Activated CD4-positive, alpha-beta memory T cell treated with anti-CD3 and anti-CD28 coated beads for 36 hours (primary cell): Measurements from ENCODE around the gene ACTRT3. TPM values are rescaled to one million over a fixed set of nuclear protein-coding genes. Genes with fewer than 3 reads are reported as not detected.

Source experiments
- CTCF ChIA-PET: fragments of 350-600 bp; sonication (Branson Sonifier 250); formaldehyde crosslinking; loops from one replicate; lab custom pipeline; 2021; ENCODE audit warnings: antibody characterized with exemption, inconsistent platforms; lab: Charles Lee
- POLR2A ChIA-PET: fragments of 350-600 bp; sonication (Branson Sonifier 250); formaldehyde crosslinking; loops from one replicate; lab custom pipeline; 2021; ENCODE audit warnings: antibody characterized with exemption; lab: Charles Lee
- DNase-seq: peaks from one replicate; pipeline ENCODE4 v3.0.0-alpha.2; 2020
- H3K27ac Mint-ChIP-seq: one replicate; pipeline ENCODE4 v1.8.0; 2021; ENCODE audit warnings: mixed read lengths
- H3K27me3 Mint-ChIP-seq: one replicate; pipeline ENCODE4 v1.8.0; 2021; ENCODE audit warnings: mixed read lengths
- H3K36me3 Mint-ChIP-seq: one replicate; pipeline ENCODE4 v1.8.0; 2021; ENCODE audit warnings: mixed read lengths
- H3K4me1 Mint-ChIP-seq: one replicate; pipeline ENCODE4 v1.8.0; 2021; ENCODE audit warnings: low read depth, mixed read lengths
- H3K4me3 Mint-ChIP-seq: one replicate; pipeline ENCODE4 v1.8.0; 2021; ENCODE audit warnings: mild to moderate bottlenecking, mixed read lengths
- H3K9me3 Mint-ChIP-seq: one replicate; pipeline ENCODE4 v1.8.0; 2021; ENCODE audit warnings: mixed read lengths
- intact Hi-C: fragments of 100-400 bp; cut with micrococcal nuclease; formaldehyde crosslinking; loops from one replicate; pipeline ENCODE4 v1.15.1; 2023
- total RNA-seq, 2 experiments: library from RNA; stranded (reverse); gene quantifications; one replicate each; pipeline ENCODE4 v1.2.3, GENCODE V29; 2021

The ACTRT3 gene
- total RNA-seq, 2 experiments from 2014 or later = 0.76 to 1.0 TPM

DNA sequence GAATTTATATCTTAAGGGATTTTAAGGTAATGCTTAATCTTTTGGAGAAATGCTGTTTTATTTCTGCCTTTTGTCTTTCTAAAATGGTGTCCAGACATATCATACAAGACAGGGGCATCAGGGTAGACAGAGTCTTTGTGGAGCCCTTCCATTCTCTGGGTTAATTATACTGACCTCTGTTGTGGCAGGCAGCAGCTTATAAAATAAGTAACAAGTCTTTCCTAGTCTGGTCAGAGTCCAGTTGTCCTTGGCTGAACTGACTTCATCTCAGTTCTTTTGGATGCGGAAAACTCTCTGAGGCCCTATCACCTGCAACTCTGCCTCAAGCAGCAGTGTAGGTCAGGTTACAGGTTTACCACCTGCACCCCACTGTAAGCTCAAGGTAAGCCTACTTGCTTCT is 23.0 kb upstream of the ACTRT3 start:
- H3K4me1 Mint-ChIP-seq = peaks cover 3% of the 10 kb centered on the region
- no peaks in the 10 kb centered on the region for H3K27me3 Mint-ChIP-seq
- peaks cover 7% of the 10 kb centered on the region for H3K36me3 Mint-ChIP-seq
- intact Hi-C loops = no loop called here
- DNase-seq = no peak
- no peaks in the 10 kb centered on the region for H3K9me3 Mint-ChIP-seq
- ChIA-PET POLR2A (no interaction called here), CTCF (no interaction called here)
- H3K27ac Mint-ChIP-seq = no peak overlapping the region
- no peak overlapping the region for H3K4me3 Mint-ChIP-seq

DNA sequence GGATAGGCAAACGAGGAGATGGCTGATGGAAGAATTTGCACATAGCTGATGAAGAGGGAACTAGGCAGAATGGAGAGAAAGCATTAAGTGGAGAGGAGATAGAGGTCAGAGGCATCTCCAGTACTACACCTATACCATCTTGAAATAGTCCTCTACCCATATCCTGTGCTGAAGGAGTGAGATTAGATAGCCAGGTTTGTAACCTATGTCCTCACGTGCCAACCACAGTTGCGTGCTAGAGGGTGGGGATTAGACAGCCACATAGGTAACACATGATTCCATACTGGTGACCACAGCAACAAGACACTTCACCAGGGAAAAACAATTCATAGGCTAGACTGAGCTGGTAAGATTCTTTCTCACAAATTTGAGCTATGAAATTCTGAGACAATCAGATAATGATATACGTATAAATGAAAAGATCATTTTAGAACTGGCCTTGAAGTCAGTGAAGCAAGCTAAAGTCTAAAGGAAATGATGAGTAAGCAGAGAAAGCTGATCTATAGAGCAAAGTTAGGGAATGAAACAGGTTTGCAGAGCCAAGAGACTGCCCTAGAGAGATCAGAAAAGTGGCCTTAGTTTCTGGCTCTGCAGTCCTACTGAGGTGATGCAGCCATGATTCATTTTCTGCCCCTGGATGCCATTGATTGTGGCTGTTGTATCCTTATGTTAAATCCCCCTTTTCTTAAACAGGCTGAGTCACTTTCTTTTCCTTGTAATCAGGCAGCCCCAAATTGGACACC is 21.5 kb upstream of the ACTRT3 start:
- Mint-ChIP-seq H3K36me3 (peaks cover 16% of the 10 kb centered on the region), H3K4me3 (no peak overlapping the region), H3K4me1 (peaks cover 2% of the 10 kb centered on the region), H3K27ac (no peak overlapping the region), H3K9me3 (no peaks in the 10 kb centered on the region), H3K27me3 (no peaks in the 10 kb centered on the region)
- intact Hi-C loops = no loop called here
- no peak for DNase-seq
- ChIA-PET CTCF (no interaction called here), POLR2A (no interaction called here)

DNA sequence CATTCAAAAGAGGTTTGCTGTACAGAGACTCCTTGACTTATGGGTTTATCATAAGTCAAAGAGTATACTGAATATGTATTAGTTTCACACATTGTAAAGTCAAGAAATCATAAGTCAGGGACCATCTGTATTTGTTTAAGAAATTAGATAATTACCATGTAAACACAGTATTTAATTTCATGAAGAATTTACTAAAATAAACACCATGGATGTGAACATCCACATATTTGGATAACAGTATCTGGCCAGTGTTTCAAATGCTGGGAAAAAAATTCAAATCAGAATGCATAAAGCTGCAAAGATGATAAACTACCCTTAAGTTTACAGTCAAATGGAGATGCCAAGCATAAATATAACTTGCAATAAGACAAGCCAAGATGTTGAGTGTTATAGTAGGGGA is 20.9 kb upstream of the ACTRT3 start:
- peaks cover 2% of the 10 kb centered on the region for H3K4me1 Mint-ChIP-seq
- H3K4me3 Mint-ChIP-seq = no peak overlapping the region
- no peaks in the 10 kb centered on the region for H3K9me3 Mint-ChIP-seq
- POLR2A ChIA-PET = no interaction called here
- no peak for DNase-seq
- H3K27me3 Mint-ChIP-seq = no peaks in the 10 kb centered on the region
- intact Hi-C loops = no loop called here
- H3K36me3 Mint-ChIP-seq = peaks cover 19% of the 10 kb centered on the region
- H3K27ac Mint-ChIP-seq = no peak overlapping the region
- CTCF ChIA-PET = no interaction called here

DNA sequence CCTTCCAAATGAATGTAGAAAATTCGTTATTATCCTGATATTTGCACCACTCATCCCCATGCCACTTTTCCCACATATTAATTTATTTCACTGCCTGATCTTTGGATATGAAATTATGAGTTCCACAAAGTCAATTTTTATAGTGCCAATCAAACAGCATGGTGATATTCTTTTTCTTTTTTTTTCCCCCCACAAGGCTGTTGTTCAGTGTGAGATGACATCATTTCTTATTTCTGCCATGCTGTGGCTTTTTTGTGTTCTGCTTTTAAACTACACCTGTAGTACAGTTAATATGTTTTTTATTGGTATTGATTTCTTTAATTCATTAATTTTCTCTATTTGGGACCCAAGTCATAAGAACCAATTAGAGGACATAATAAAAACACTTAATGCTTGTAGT is 18.4 kb upstream of the ACTRT3 start:
- Mint-ChIP-seq H3K9me3 (no peaks in the 10 kb centered on the region), H3K27me3 (no peaks in the 10 kb centered on the region), H3K36me3 (peaks cover 21% of the 10 kb centered on the region), H3K27ac (no peak overlapping the region), H3K4me3 (no peak overlapping the region), H3K4me1 (peaks cover 2% of the 10 kb centered on the region)
- no peak for DNase-seq
- intact Hi-C loops = no loop called here
- ChIA-PET CTCF (no interaction called here), POLR2A (no interaction called here)

DNA sequence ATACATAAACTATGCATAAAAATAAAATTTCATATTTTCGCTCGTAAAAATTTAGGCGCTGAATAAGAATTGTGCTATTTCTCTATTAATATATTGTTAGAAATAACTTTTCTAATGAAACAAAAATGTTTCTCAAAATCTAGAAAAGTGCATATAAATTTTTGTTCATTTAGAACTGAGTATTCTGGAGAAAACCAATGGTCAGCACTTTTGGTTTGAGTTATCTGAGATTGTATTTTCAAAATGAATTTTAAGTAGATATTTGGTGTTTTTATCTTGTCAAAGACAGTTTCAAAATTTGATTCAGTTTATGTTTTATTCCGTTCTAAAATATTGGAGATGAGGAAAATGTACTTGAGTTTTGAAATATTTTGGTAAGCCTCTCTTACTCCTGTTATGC is 17.8 kb upstream of the ACTRT3 start:
- Mint-ChIP-seq H3K9me3 (no peaks in the 10 kb centered on the region), H3K27ac (no peak overlapping the region), H3K4me1 (peaks cover 2% of the 10 kb centered on the region), H3K27me3 (no peaks in the 10 kb centered on the region), H3K4me3 (no peak overlapping the region), H3K36me3 (peaks cover 25% of the 10 kb centered on the region)
- intact Hi-C loops = no loop called here
- DNase-seq = no peak
- ChIA-PET POLR2A (no interaction called here), CTCF (no interaction called here)

DNA sequence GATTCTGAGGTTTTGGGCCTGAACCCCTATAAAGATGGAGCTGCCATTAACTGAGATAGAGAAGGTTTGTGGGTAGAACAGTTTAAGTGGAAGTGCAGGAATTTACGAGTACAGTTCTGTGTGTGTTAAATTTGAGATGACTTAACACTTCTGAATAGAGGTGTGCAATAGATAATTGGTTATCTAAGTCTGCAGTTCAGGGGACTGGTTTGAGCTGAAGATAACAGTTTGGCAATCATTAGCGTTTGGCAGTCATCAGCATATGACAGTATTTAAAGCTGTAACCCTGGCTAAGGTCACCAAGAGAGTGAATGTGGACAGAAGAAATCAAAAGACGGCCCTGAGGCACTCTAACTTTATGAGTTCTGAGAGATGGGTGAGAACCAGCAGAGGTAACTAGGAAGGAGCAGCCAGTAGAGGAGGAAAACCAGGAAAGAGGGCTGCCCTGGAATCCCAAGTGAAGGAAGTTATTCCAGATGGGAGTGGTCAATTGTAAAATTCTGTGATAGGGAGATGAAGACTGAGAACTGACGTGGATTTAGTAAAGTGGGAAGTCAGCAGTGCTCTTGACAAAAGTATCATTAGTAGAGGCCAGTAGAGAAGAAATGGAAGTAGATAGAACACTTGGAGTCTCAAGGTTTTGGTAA is 12.0 kb upstream of the ACTRT3 start:
- Mint-ChIP-seq H3K36me3 (peaks cover 49% of the 10 kb centered on the region), H3K27me3 (no peaks in the 10 kb centered on the region), H3K4me3 (no peak overlapping the region), H3K9me3 (no peaks in the 10 kb centered on the region), H3K4me1 (peaks cover 30% of the 10 kb centered on the region), H3K27ac (peak overlapping the region; percentile 6)
- no peak for DNase-seq
- ChIA-PET POLR2A (no interaction called here), CTCF (no interaction called here)
- intact Hi-C loops = no loop called here

DNA sequence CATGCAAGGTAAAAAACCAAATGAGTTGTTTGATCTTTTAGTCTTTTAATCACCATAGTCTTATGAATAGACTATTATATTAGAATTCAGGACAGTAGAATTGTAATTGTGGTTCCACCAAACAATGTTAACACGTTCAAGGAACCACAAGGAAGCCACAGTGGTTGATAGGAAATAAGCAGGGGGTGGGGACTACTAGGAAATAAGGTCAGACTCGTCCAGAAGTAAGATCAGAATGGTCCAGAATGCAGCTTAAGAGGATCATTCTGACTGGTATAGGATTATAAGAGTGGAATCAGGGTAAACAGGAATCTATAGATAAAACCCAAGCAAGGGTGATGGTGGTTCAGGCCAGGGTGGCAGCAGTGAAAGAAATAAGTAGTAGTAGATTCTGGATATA is 11.4 kb upstream of the ACTRT3 start:
- no peaks in the 10 kb centered on the region for H3K9me3 Mint-ChIP-seq
- ChIA-PET POLR2A (no interaction called here), CTCF (interaction anchor here (0.6 kb wide), 1 partner anchor 187 kb away, joined by 3 read pairs; no protein-coding TSS in a partner anchor)
- intact Hi-C loops = no loop called here
- no peak overlapping the region for H3K4me3 Mint-ChIP-seq
- no peak for DNase-seq
- peak overlapping the region; percentile 6 for H3K27ac Mint-ChIP-seq
- no peaks in the 10 kb centered on the region for H3K27me3 Mint-ChIP-seq
- peaks cover 36% of the 10 kb centered on the region for H3K4me1 Mint-ChIP-seq
- peaks cover 48% of the 10 kb centered on the region for H3K36me3 Mint-ChIP-seq

DNA sequence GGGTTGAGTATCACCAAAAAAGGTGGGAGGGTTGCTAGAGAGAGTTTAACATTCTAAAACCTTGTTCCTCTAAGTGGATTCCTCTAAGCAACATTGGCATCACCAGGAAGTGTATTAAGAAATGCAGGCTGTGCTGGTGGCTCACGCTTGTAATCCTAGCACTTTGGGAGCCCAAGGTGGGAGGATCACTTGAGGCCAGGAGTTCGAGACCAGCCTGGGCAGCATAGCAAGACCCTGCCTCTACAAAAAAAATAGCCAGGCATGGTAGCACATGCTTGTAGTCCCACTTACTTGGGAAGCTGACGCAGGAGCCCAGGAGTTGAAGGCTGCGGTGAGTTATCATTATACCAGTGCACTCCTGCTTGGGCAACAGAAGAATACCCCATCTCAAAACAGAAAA is 8.5 kb upstream of the ACTRT3 start:
- Mint-ChIP-seq H3K27me3 (no peaks in the 10 kb centered on the region), H3K4me3 (no peak overlapping the region), H3K4me1 (peaks cover 54% of the 10 kb centered on the region), H3K9me3 (no peaks in the 10 kb centered on the region), H3K36me3 (peaks cover 51% of the 10 kb centered on the region), H3K27ac (no peak overlapping the region)
- CTCF ChIA-PET = no interaction called here
- intact Hi-C loops = no loop called here
- no peak for DNase-seq
- POLR2A ChIA-PET = no interaction called here

DNA sequence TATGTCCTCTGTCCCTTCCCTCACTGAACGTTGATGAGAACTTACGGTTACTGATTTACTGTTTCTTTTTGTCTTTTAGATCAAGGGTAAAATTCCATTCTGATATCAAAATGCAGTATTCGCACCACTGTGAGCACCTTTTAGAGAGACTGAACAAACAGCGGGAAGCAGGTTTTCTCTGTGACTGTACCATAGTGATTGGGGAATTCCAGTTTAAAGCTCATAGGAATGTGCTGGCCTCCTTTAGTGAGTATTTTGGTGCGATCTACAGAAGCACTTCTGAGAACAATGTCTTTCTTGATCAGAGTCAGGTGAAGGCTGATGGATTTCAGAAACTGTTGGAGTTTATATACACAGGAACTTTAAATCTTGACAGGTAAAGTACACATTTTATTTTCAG is 4.8 kb upstream of the ACTRT3 start:
- Mint-ChIP-seq H3K9me3 (no peaks in the 10 kb centered on the region), H3K27ac (peak overlapping the region; percentile 97), H3K4me1 (peaks cover 44% of the 10 kb centered on the region), H3K36me3 (peaks cover 31% of the 10 kb centered on the region), H3K27me3 (no peaks in the 10 kb centered on the region), H3K4me3 (peak overlapping the region; percentile 96)
- POLR2A ChIA-PET = interaction anchor here (0.7 to 3.5 kb wide), 3 partner anchors 11 to 407 kb away, joined by 3 to 34 read pairs (median 3); partner anchors contain the start of genes PHC3, SEC62 and TERC
- CTCF ChIA-PET = interaction anchor here (0.6 kb wide), 1 partner anchor 24 kb away, joined by 3 read pairs; no protein-coding TSS in a partner anchor
- DNase-seq = no peak
- intact Hi-C loops = no loop called here

DNA sequence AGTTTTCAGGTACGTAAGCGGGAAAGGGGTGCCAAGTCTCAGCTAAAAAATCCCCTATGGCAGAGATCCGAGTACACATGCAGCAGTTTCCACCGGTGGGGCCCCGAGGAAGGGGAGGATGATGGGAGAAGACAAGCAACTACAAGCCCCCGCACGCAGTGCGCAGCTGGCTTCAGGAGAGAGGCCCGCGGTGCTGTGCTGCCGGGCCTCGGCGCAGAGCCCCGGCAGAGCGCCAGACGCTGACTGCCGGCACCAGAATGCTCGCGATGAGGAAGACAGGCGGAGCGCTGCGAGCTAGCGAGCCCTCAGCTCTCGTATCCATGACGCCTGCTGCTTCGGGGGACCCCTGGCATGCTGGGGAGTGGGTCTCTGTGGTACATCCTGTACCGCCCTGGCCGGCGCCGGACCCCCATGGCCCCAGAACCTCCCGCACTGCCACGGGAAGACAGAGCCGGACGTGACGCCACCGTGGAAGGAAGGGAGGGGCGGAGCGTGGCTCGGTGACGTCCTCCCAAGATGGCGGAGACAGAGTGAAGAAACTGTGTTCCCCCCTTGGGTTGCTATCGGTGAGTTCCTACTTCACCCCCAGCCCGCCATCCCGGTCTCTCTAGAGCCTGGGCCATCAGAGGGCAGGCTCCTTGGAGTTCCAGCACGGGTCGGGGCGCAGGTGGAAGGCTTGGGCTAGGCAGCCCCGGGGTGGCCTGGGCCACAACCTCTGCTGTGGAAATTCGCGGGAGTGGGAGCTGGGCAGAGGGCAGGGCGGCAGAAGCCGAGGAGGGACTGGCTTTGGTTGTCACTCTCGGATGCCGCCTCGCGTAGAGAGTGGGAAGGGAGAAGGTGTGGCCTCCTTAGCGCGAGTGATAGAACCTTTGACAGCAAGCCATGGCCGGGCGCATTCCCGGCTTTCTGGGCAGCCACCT is 3.8 kb upstream of the ACTRT3 start, which contains the start of gene MYNN:
Gene MYNN, plus strand, starts transcription at position 500 of the 920 bp plus-strand sequence. CDS start 900 bp downstream, outside the sequence.
- Mint-ChIP-seq H3K36me3 (peaks cover 25% of the 10 kb centered on the region), H3K27me3 (no peaks in the 10 kb centered on the region), H3K4me3 (peak within 1 kb of the TSS; percentile 96), H3K9me3 (no peaks in the 10 kb centered on the region), H3K27ac (peak within 1 kb of the TSS; percentile 97), H3K4me1 (peaks cover 39% of the 10 kb centered on the region)
- peak; percentile 95 for DNase-seq
- ChIA-PET CTCF (interaction anchor here (1.1 to 2.1 kb wide), 3 partner anchors 11 to 196 kb away, joined by 3 to 22 read pairs (median 5); partner anchors contain the start of gene SEC62), POLR2A (interaction anchor here (0.6 to 3.5 kb wide), 9 partner anchors 9 to 408 kb away, joined by 3 to 34 read pairs (median 3); partner anchors contain the start of genes LRRC34, LRRIQ4, PHC3 and SEC62)
- intact Hi-C loops = loop anchor here (1.0 to 2.0 kb wide), 10 partner anchors 8 to 1688 kb away; partner anchors contain the start of genes EIF5A2, PHC3, PRKCI and SEC62

DNA sequence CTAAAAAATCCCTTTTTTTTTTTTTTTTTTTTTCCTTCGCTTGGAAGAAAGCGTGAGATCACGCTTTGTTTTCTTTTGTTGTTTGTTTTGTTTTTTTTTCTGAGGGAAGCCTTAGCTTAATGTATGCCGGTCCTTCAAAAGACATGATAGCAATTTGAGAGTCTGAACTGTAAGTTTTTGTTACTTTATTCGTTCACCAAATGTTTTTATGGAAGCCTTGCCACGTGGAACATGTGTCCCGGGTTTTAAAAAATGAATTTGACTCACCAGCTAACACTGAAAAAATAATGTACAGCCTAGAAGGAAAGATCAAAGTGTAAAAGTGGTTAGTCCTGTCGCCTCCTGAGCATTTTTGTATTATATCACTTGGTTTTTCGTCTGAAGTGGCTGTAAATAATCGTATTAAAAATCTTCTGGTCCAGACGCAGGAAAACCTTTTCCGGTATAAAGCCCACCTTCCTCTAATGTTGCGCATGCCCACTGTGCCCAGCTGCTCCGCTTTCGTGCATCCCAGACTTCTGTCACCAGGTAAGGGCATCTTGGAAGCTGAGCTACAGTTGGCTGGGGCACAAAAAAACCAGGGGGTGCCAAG is 3.0 kb upstream of the ACTRT3 start:
- Mint-ChIP-seq H3K9me3 (no peaks in the 10 kb centered on the region), H3K27ac (peak overlapping the region; percentile 97), H3K4me3 (peak overlapping the region; percentile 96), H3K4me1 (peaks cover 36% of the 10 kb centered on the region), H3K27me3 (no peaks in the 10 kb centered on the region), H3K36me3 (peaks cover 20% of the 10 kb centered on the region)
- intact Hi-C loops = loop anchor here (1.0 to 2.0 kb wide), 8 partner anchors 14 to 1688 kb away; partner anchors contain the start of genes EIF5A2, PRKCI, SEC62 and TNIK
- CTCF ChIA-PET = interaction anchor here (0.7 to 2.1 kb wide), 4 partner anchors 10 to 197 kb away, joined by 3 to 22 read pairs (median 4); partner anchors contain the start of gene SEC62
- POLR2A ChIA-PET = interaction anchor here (0.7 to 3.5 kb wide), 6 partner anchors 9 to 326 kb away, joined by 3 to 34 read pairs (median 4); partner anchors contain the start of genes SEC62 and TERC
- no peak for DNase-seq
